Right lobe of liver (tissue), 6 donors: Measurements from ENCODE around the gene TMCO1. TPM values are rescaled to one million over a fixed set of nuclear protein-coding genes. Genes with fewer than 3 reads are reported as not detected.
"Not testable (repeated sequence)": the region's sequence is repeated elsewhere in the genome, so short reads cannot be mapped to it uniquely, and the experiment has no call there.

ENCODE experiments used
- ATAC-seq, 4 donors: fragments of 200-7000 bp; cut with Tn5 transposase; one replicate each; pipeline ENCODE4 v1.9.1; 2020; ENCODE audit warnings: mild to moderate bottlenecking in 4 of 4, moderate library complexity in 4 of 4
- DNase-seq, 3 donors: peaks; one replicate each; pipeline ENCODE4 v3.0.0-alpha.2; 2020
- H3K27ac ChIP-seq, 3 donors: fragments of 200-600 bp; one replicate each; pipeline ENCODE4 v1.8.0; 2022
- H3K27me3 ChIP-seq, 2 donors: fragments of 200-600 bp; one replicate each; pipeline ENCODE4 v1.8.0; 2022
- H3K36me3 ChIP-seq, 4 donors: fragments of 200-600 bp; sonication (generic) in 1 of 4; one replicate each; pipeline versions ENCODE4 v1.5.1 to v1.8.0; 2017 to 2022; ENCODE audit warnings: control low read depth in 1 of 4
- H3K4me1 ChIP-seq, 4 donors: fragments of 200-600 bp; sonication (generic) in 1 of 4; one replicate each; pipeline versions ENCODE4 v1.5.1 to v1.8.0; 2017 to 2022; ENCODE audit warnings: control low read depth in 1 of 4
- H3K4me3 ChIP-seq, 3 donors: fragments of 200-600 bp; one replicate each; pipeline ENCODE4 v1.8.0; 2022
- H3K9me3 ChIP-seq, 4 donors: fragments of 200-600 bp; sonication (generic) in 1 of 4; one replicate each; pipeline versions ENCODE4 v1.5.1 to v1.8.0; 2017 to 2022; ENCODE audit warnings: control low read depth in 1 of 4
- POLR2A ChIP-seq: fragments of 450-650 bp; IDR thresholded peaks from one replicate; pipeline ENCODE4 v1.6.1; 2017; ENCODE audit warnings: antibody characterized with exemption, mild to moderate bottlenecking
- WGBS: methylation state at CpG from one replicate; pipeline ENCODE4 v1.1.6; 2018; ENCODE audit warnings: low coverage, low lambda C conversion rate; ENCODE audit not compliant: insufficient coverage; ENCODE audit errors: missing lambda C conversion rate; 5-methylcytosine and 5-hydroxymethylcytosine counted together
- intact Hi-C, 2 donors: fragments of 100-400 bp; cut with DNase I; formaldehyde crosslinking; loops; one replicate each; pipeline versions ENCODE4 v1.11.2 to v1.14.1; 2022
- total RNA-seq, 6 experiments: library from RNA; depleted of rRNA in 2 of 6; stranded (reverse); fragments of >200 nt in 2 of 6; fragmentation: NEBNext Ultra II Directional in 3 of 6; extraction: Animal tissue kit (Norgen Biotek cat#: 25700) in 3 of 6; gene quantifications; one replicate each; pipeline versions ENCODE4 v1.1.0 to v1.2.4, GENCODE V29; 2016 to 2023
- TF ChIP-seq, protein P1 (sequence below), 4 donors: fragments of 200-600 bp in 3 of 4; fragments of 450-650 bp in 1 of 4; IDR thresholded peaks; one replicate each; pipeline versions ENCODE4 v1.5.1 to v1.8.0; 2016 to 2022; ENCODE audit warnings: antibody characterized with exemption in 4 of 4, mild to moderate bottlenecking in 2 of 4
- donor health status: DM: no; HTN: yes; CAD: no.
- donor health status: DM: no; HTN: no; CAD: no.
- donor health status: DM: no; HTN: no; CAD: no.
- donor health status: DM: no; HTN: yes; CAD: no.
- donor health status: DM: no; HTN: yes; CAD: no.

TMCO1 gene
- total RNA-seq, 6 experiments from 2014 or later = 54.7 to 92.9 (median 75.9) TPM

DNA sequence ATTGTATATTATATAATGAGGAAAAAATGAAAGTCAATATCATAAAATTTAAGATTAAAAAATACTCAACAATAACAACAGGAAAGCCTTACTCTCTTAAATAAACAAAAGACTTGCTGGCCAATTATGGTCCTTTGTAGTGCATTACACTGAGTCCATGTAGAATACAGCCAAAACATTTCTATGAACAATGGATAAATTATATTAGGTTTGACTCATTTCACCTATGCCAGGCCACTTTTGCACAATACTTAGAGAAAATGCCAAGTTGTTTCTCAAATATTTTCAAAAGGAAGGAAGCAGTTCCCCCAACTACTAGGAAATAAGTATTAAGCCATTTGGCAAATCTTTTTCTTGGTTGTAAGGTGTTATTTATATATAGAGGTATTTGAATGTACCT is 38.9 kb upstream of the TMCO1 start:
- Histone ChIP-seq H3K9me3 (no peaks in the 10 kb centered on the region), H3K4me3 (no peak overlapping the region), H3K4me1 (no peaks in the 10 kb centered on the region), H3K27me3 (no peaks in the 10 kb centered on the region), H3K36me3 (no peaks in the 10 kb centered on the region), H3K27ac (no peak overlapping the region)
- TF ChIP-seq, protein P1, sequence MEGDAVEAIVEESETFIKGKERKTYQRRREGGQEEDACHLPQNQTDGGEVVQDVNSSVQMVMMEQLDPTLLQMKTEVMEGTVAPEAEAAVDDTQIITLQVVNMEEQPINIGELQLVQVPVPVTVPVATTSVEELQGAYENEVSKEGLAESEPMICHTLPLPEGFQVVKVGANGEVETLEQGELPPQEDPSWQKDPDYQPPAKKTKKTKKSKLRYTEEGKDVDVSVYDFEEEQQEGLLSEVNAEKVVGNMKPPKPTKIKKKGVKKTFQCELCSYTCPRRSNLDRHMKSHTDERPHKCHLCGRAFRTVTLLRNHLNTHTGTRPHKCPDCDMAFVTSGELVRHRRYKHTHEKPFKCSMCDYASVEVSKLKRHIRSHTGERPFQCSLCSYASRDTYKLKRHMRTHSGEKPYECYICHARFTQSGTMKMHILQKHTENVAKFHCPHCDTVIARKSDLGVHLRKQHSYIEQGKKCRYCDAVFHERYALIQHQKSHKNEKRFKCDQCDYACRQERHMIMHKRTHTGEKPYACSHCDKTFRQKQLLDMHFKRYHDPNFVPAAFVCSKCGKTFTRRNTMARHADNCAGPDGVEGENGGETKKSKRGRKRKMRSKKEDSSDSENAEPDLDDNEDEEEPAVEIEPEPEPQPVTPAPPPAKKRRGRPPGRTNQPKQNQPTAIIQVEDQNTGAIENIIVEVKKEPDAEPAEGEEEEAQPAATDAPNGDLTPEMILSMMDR (IDR thresholded peaks at IDR 0.05) = no peak
- TF ChIP-seq POLR2A = no peak
- ATAC-seq (no peak), DNase-seq (no peak)
- intact Hi-C loops = no loop called here

DNA sequence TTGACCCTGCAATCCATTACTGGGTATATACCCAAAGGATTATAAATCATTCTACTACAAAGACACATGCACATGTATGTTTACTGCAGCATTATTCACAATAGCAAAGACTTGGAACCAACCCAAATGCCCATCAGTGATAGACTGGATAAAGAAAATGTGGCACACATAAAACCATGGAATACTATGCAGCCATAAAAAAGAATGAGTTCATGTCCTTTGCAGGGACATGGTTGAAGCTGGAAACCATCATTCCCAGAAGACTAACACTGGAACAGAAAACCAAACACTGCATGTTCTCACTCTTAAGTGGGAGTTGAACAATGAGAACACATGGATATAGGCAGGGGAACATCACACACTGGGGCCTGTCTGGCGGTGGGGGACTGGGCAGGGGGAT is 35.8 kb upstream of the TMCO1 start:
- WGBS = 50% methylated on average over 1 of the region's 1 CpG
- H3K27me3 ChIP-seq, H3K4me1 ChIP-seq, H3K4me3 ChIP-seq, intact Hi-C loops, ATAC-seq, H3K9me3 ChIP-seq, DNase-seq, H3K27ac ChIP-seq, H3K36me3 ChIP-seq: not testable (repeated sequence)

DNA sequence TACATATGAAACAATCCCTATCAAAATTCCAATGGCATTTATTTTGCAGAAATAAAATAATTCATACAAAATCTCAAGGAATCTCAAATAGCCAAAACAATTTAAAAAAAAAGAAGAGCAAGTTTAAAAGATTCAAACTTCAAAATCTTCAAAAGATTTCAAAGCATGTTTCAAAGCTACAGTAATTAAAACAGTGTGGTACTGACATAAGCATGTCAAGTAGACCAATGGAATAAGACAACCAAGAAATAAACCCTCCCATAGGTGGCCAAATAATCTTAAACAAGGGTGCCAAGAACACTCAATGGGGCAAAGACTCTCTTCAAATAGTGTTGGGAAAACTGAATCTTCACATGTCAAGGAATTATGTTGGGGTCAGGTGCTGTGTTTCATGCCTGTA is 30.7 kb upstream of the TMCO1 start:
- no peak for ATAC-seq
- intact Hi-C loops = no loop called here
- H3K9me3 ChIP-seq = no peaks in the 10 kb centered on the region

DNA sequence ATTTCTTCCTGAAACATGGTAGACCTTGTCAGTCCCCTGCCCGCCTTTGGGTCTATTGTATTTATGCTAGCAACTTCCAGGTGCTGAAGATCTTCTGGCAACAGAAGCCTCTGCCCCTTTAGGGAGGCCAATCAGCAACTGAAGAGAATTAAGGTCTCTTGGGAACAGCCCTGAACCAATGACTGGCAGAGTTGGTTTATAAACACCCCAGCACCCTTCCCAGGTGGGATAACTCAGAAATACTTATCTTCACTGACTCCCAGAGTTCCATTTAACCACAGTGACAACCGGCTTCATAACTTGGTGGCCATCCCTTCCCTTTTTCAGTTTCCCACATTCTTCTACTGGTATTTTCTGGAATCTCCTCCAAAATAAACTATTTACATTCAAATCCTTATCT is 27.2 kb upstream of the TMCO1 start:
- TF ChIP-seq, protein P1 (IDR thresholded peaks at IDR 0.05) = no peak
- no peak for TF ChIP-seq POLR2A
- DNase-seq (no peak), ATAC-seq (no peak)
- Histone ChIP-seq H3K9me3 (no peaks in the 10 kb centered on the region), H3K4me1 (no peaks in the 10 kb centered on the region), H3K27ac (no peak overlapping the region), H3K27me3 (no peaks in the 10 kb centered on the region), H3K36me3 (no peaks in the 10 kb centered on the region), H3K4me3 (no peak overlapping the region)
- intact Hi-C loops = no loop called here
- WGBS = 82% methylated on average over 2 of the region's 2 CpGs

More for the DNA sequence above, 30.7 kb upstream of the TMCO1 start:
- TF ChIP-seq POLR2A = no peak
- TF ChIP-seq, protein P1 (IDR thresholded peaks at IDR 0.05) = no peak
- Histone ChIP-seq H3K4me3 (no peak overlapping the region), H3K27me3 (no peaks in the 10 kb centered on the region), H3K36me3 (no peaks in the 10 kb centered on the region), H3K27ac (no peak overlapping the region), H3K4me1 (no peaks in the 10 kb centered on the region)
- no peak for DNase-seq

GRCh38 chr1:165793951-165794350 is 25.3 kb upstream of the TMCO1 start:
- no peak overlapping the region for H3K27ac ChIP-seq
- H3K27me3 ChIP-seq = no peaks in the 10 kb centered on the region
- no peak for ATAC-seq
- no peak overlapping the region for H3K4me3 ChIP-seq
- TF ChIP-seq POLR2A = no peak
- TF ChIP-seq, protein P1 (IDR thresholded peaks at IDR 0.05) = no peak
- intact Hi-C loops = no loop called here
- 44% methylated on average over 2 of the region's 2 CpGs for WGBS
- no peak for DNase-seq
- no peaks in the 10 kb centered on the region for H3K36me3 ChIP-seq
- H3K4me1 ChIP-seq = no peaks in the 10 kb centered on the region
- H3K9me3 ChIP-seq = no peaks in the 10 kb centered on the region
